Neural cell (in vitro differentiated cells): Measurements from ENCODE around the gene ABHD2.

Experiments used
- CTCF ChIP-seq: fragments of 450-650 bp; IDR thresholded peaks from 2 replicates; pipeline ENCODE4 v1.5.1; 2014; ENCODE audit warnings: antibody characterized with exemption, mild to moderate bottlenecking, moderate library complexity; ENCODE audit not compliant: poor library complexity, severe bottlenecking
- EZH2 ChIP-seq: fragments of 200-600, 300-800 bp; shearing (Covaris generic), sonication (generic); IDR thresholded peaks from 2 replicates; pipeline ENCODE4 v1.6.1; 2014; ENCODE audit warnings: antibody characterized with exemption, low read length, borderline replicate concordance, mild to moderate bottlenecking; ENCODE audit not compliant: insufficient read depth, poor library complexity, severe bottlenecking

- no peak for TF ChIP-seq EZH2
- no peak for TF ChIP-seq CTCF
These were observed 17.8 kb upstream of the ABHD2 start for GRCh38 chr15:89070197-89071124.
